ENCODE data around the gene MGAT4B. TPM values are rescaled to one million over a fixed set of nuclear protein-coding genes. Genes with fewer than 3 reads are reported as not detected.
A peak's percentile ranks its signal among the peaks of the same experiment; 100 is the strongest.

MGAT4B gene
- polyA plus RNA-seq, 1 donor from 2014 or later: 12.0 TPM

DNA sequence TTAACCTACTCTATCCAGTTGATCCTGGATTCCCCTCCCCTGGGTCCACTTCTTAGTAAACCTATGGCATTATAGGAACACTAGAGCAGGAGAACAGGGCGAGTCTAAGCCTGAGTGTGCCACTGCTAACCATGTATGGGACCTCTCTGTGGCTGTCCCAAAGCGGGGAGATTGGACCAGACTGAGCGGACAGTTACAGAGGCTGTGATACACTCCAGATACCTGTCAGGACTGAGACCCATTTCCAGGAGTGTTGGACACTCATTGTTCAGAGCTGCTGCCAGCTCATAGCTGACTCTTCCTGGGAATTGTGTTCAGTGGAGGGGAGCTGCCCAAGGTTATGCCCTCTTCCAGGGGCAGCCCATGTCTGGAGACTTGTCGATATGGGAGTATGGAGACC lies 24.8 kb downstream of the MGAT4B start:
- no peaks in the 10 kb centered on the region for H3K9me3 Mint-ChIP-seq

DNA sequence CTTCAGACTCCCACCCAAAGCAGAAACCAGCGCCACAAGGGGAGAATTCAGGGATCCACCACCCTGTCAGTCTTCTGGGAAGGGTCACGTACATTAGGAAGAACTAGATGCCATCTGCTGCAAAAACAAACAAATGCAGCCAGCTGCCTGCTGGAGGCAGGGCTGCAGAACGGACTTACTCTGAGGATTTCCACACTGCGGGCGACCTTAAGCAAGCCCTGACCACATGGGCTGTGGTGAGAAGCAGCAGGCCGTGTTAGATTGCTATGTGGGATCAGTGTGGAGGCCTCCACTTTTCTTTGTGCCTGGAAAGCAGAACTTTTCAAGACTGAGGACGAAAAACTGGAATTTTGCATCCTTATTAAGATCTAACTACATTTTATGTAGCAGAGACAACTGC lies 26.3 kb downstream of the MGAT4B start:
- no peaks in the 10 kb centered on the region for H3K9me3 Mint-ChIP-seq
- H3K4me3 Mint-ChIP-seq: no peak overlapping the region
- peaks cover 4% of the 10 kb centered on the region for H3K36me3 Mint-ChIP-seq
- H3K27ac Mint-ChIP-seq: no peak overlapping the region
- H3K4me1 Mint-ChIP-seq: peaks cover 0 to 1% (median 0%) of the 10 kb centered on the region in 3 donors
- no peaks in the 10 kb centered on the region for H3K27me3 Mint-ChIP-seq

More for the DNA sequence above, 24.8 kb downstream of the MGAT4B start:
- Mint-ChIP-seq H3K4me3 (no peak overlapping the region), H3K27ac (no peak overlapping the region), H3K27me3 (no peaks in the 10 kb centered on the region), H3K36me3 (peaks cover 5% of the 10 kb centered on the region), H3K4me1 (peaks cover 0 to 2% (median 0%) of the 10 kb centered on the region in 3 donors)

- H3K4me3 Mint-ChIP-seq: no peak overlapping the region
- no peaks in the 10 kb centered on the region for H3K9me3 Mint-ChIP-seq
- H3K36me3 Mint-ChIP-seq: peaks cover 4% of the 10 kb centered on the region
- peak overlapping the region in 1 of 3 donors; percentile 63 for H3K27ac Mint-ChIP-seq
- no peaks in the 10 kb centered on the region for H3K27me3 Mint-ChIP-seq
- H3K4me1 Mint-ChIP-seq: peaks cover 0 to 1% (median 0%) of the 10 kb centered on the region in 3 donors
Measured at GRCh38 chr5:179779826-179780225, 26.8 kb downstream of the MGAT4B start.

GRCh38 chr5:179778591-179778990 lies 28.1 kb downstream of the MGAT4B start:
- no peak overlapping the region for H3K27ac Mint-ChIP-seq
- no peaks in the 10 kb centered on the region for H3K9me3 Mint-ChIP-seq
- H3K4me3 Mint-ChIP-seq: no peak overlapping the region
- no peaks in the 10 kb centered on the region for H3K27me3 Mint-ChIP-seq
- H3K36me3 Mint-ChIP-seq: peaks cover 4% of the 10 kb centered on the region
- H3K4me1 Mint-ChIP-seq: peaks cover 0 to 1% (median 0%) of the 10 kb centered on the region in 3 donors

DNA sequence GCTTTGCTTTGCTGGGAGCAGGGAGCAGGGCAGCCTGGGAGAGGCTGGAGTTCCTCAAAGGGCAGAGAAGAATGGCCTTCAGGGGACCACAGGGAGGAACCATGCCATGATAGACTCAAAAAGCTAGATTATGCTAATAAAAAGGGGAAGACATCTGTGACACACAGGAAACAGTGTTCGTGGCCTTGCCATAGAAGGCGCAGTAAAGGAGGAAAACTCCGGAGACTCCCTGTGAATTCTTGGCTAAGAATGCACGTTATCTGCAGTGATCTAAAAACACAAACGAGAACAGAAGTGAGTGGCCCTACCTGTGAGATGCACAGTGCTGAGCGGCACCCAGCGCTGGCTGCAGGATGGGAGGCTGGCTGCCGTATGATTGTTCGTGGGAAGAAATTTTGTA lies 28.8 kb downstream of the MGAT4B start:
- Mint-ChIP-seq H3K9me3 (no peaks in the 10 kb centered on the region), H3K27ac (no peak overlapping the region), H3K36me3 (peaks cover 4% of the 10 kb centered on the region), H3K4me3 (peak overlapping the region in 1 of 4 donors; percentile 5), H3K27me3 (no peaks in the 10 kb centered on the region), H3K4me1 (peaks cover 0 to 1% (median 0%) of the 10 kb centered on the region in 3 donors)

DNA sequence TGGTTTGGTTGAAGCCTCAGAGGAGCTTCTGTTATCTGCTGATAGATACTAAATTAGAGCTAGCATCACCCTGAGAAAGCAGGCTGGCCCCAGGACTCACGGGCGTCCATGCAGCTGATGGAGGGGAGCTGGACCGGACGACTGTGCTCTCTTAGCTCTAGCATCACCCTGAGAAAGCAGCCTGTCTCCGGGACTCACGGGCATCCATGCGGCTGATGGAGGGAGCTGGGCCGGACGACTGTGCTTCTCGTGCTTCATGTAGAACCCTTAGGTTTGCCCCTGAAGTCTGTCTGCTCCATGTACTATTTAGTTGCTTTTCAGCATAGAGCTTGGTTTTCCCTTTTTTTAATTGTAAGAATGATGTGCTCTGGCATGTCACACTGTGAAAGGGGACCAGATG lies 29.2 kb downstream of the MGAT4B start:
- H3K27me3 Mint-ChIP-seq: no peaks in the 10 kb centered on the region
- H3K9me3 Mint-ChIP-seq: no peaks in the 10 kb centered on the region
- peaks cover 4% of the 10 kb centered on the region for H3K36me3 Mint-ChIP-seq
- H3K4me1 Mint-ChIP-seq: peaks cover 0 to 1% (median 0%) of the 10 kb centered on the region in 3 donors
- no peak overlapping the region for H3K27ac Mint-ChIP-seq
- H3K4me3 Mint-ChIP-seq: peak overlapping the region in 1 of 4 donors; percentile 5

- Mint-ChIP-seq H3K4me3 (no peak overlapping the region), H3K9me3 (no peaks in the 10 kb centered on the region), H3K36me3 (peaks cover 4% of the 10 kb centered on the region), H3K4me1 (peaks cover 0 to 1% (median 0%) of the 10 kb centered on the region in 3 donors), H3K27me3 (no peaks in the 10 kb centered on the region), H3K27ac (peak overlapping the region in 1 of 3 donors; percentile 43)
Measured at GRCh38 chr5:179776411-179776938, 30.2 kb downstream of the MGAT4B start.

- Mint-ChIP-seq H3K27ac (no peak overlapping the region), H3K4me1 (peaks cover 0 to 1% (median 0%) of the 10 kb centered on the region in 3 donors), H3K9me3 (no peaks in the 10 kb centered on the region), H3K36me3 (peaks cover 3% of the 10 kb centered on the region), H3K4me3 (no peak overlapping the region), H3K27me3 (no peaks in the 10 kb centered on the region)
Measured at GRCh38 chr5:179774442-179774841, 32.2 kb downstream of the MGAT4B start.

DNA sequence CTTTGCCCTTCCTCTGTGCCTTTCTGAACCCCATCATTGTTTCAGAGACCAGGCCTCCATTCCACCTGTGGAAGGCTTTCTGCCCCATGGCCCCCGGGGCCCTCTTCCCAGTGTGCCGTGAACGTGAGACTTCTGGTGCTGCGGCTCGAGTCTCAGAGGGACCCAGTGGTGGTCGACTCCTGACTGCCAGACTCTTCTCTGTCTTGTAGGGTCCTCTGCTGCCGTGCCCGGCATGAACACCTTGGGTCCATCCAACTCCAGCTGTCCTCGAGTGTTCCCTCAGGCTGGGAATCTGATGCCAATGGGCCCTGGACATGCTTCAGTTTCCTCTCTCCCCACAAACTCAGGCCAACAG lies 33.0 kb downstream of the MGAT4B start:
- H3K27ac Mint-ChIP-seq: no peak overlapping the region
- no peaks in the 10 kb centered on the region for H3K27me3 Mint-ChIP-seq
- H3K36me3 Mint-ChIP-seq: peaks cover 3% of the 10 kb centered on the region
- H3K4me3 Mint-ChIP-seq: no peak overlapping the region
- no peaks in the 10 kb centered on the region for H3K9me3 Mint-ChIP-seq
- H3K4me1 Mint-ChIP-seq: peaks cover 0 to 2% (median 1%) of the 10 kb centered on the region in 3 donors

GRCh38 chr5:179772351-179772750 lies 34.3 kb downstream of the MGAT4B start:
- Mint-ChIP-seq H3K36me3 (peaks cover 3% of the 10 kb centered on the region), H3K27me3 (no peaks in the 10 kb centered on the region)

DNA sequence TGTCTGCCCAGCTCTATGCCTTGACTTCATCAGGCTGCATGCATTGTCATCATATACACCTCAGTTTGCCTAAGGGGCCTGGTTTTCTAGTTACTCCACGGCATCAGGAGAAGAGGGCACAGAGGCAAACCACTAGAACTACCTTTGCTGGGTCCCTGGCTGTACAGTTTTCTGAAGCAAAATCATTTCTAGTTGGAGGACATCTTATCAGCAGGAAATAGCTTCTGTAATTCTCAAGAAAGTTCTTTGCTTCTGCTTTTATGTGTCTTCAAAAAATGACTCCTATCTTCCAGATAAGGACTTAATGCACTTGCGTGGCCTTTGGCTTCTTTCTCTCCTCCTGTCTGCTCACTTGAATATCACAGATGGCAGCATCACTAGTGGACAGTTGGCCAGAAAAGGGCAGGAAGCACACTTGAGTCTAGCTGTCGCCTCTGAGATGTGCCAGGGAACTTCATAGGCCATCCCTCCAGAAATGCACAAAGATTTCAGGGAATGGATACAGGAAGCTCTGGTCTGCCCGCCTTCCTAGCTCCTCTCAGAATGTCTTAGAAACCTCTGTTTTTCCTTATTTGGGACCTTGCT lies 35.3 kb downstream of the MGAT4B start:
- peaks cover 4% of the 10 kb centered on the region for H3K36me3 Mint-ChIP-seq

More at GRCh38 chr5:179772351-179772750, 34.3 kb downstream of the MGAT4B start:
- Mint-ChIP-seq H3K4me1 (peaks cover 0 to 4% (median 1%) of the 10 kb centered on the region in 3 donors), H3K27ac (no peak overlapping the region), H3K4me3 (no peak overlapping the region), H3K9me3 (no peaks in the 10 kb centered on the region)

GRCh38 chr5:179769796-179770195 lies 36.9 kb downstream of the MGAT4B start:
- Mint-ChIP-seq H3K4me3 (no peak overlapping the region), H3K27ac (no peak overlapping the region), H3K4me1 (peaks cover 0 to 6% (median 0%) of the 10 kb centered on the region in 3 donors), H3K27me3 (no peaks in the 10 kb centered on the region), H3K36me3 (peaks cover 4% of the 10 kb centered on the region), H3K9me3 (no peaks in the 10 kb centered on the region)

More for the DNA sequence above, 35.3 kb downstream of the MGAT4B start:
- peaks cover 0 to 6% (median 1%) of the 10 kb centered on the region in 3 donors for H3K4me1 Mint-ChIP-seq
- no peak overlapping the region for H3K27ac Mint-ChIP-seq
- no peak overlapping the region for H3K4me3 Mint-ChIP-seq
- no peaks in the 10 kb centered on the region for H3K27me3 Mint-ChIP-seq
- H3K9me3 Mint-ChIP-seq: no peaks in the 10 kb centered on the region

- H3K4me1 Mint-ChIP-seq: peaks cover 0 to 6% (median 0%) of the 10 kb centered on the region in 3 donors
- no peaks in the 10 kb centered on the region for H3K9me3 Mint-ChIP-seq
- peaks cover 4% of the 10 kb centered on the region for H3K36me3 Mint-ChIP-seq
- H3K4me3 Mint-ChIP-seq: no peak overlapping the region
- no peak overlapping the region for H3K27ac Mint-ChIP-seq
- no peaks in the 10 kb centered on the region for H3K27me3 Mint-ChIP-seq
Measured at GRCh38 chr5:179769271-179769670, 37.4 kb downstream of the MGAT4B start.

GRCh38 chr5:179768326-179769085 lies 38.2 kb downstream of the MGAT4B start:
- no peak overlapping the region for H3K4me3 Mint-ChIP-seq
- no peaks in the 10 kb centered on the region for H3K27me3 Mint-ChIP-seq
- no peak overlapping the region for H3K27ac Mint-ChIP-seq
- H3K36me3 Mint-ChIP-seq: peaks cover 4% of the 10 kb centered on the region
- H3K4me1 Mint-ChIP-seq: peaks cover under 1 to 8% (median under 1%) of the 10 kb centered on the region in 3 donors
- H3K9me3 Mint-ChIP-seq: no peaks in the 10 kb centered on the region

GRCh38 chr5:179767496-179768100 lies 39.1 kb downstream of the MGAT4B start:
- H3K36me3 Mint-ChIP-seq: peaks cover 4% of the 10 kb centered on the region
- H3K9me3 Mint-ChIP-seq: no peaks in the 10 kb centered on the region
- peaks cover 6 to 16% (median 9%) of the 10 kb centered on the region in 3 donors for H3K4me1 Mint-ChIP-seq
- no peak overlapping the region for H3K27ac Mint-ChIP-seq
- H3K27me3 Mint-ChIP-seq: no peaks in the 10 kb centered on the region
- no peak overlapping the region for H3K4me3 Mint-ChIP-seq

Data from IgD-negative memory B cell (primary cell).